CD14-positive monocyte (primary cell): ENCODE results near the gene AHCY. TPM values are rescaled to one million over a fixed set of nuclear protein-coding genes. Genes with fewer than 3 reads are reported as not detected.

ENCODE experiments used
- DNase-seq, 3 donors: peaks; one replicate each; pipeline ENCODE4 v3.0.0-alpha.2; 2011 to 2022
- H2AFZ ChIP-seq: 2 replicates; pipeline ENCODE4 v1.6.0; 2012; ENCODE audit warnings: mild to moderate bottlenecking, low read depth, low read length, inconsistent platforms; ENCODE audit not compliant: insufficient read depth, poor library complexity, severe bottlenecking
- H3K27ac ChIP-seq, 2 donors: 1 replicate in 1 of 2; 2 replicates in 1 of 2; pipeline ENCODE4 v1.5.1; 2012 to 2013; ENCODE audit warnings: low read length in 2 of 2, control low read depth in 1 of 2, inconsistent platforms in 1 of 2, low read depth in 1 of 2, mild to moderate bottlenecking in 1 of 2
- H3K27me3 ChIP-seq, 2 donors: one replicate each; pipeline versions ENCODE4 v1.6.0 to v1.6.1; 2011 to 2013; ENCODE audit warnings: low read length in 2 of 2; ENCODE audit not compliant: control insufficient read depth in 2 of 2, insufficient read depth in 2 of 2
- H3K36me3 ChIP-seq, 2 donors: replicated peaks in 1 of 2; 1 replicate in 1 of 2; 2 replicates in 1 of 2; pipeline versions ENCODE4 v1.5.1 to v1.6.1; 2012 to 2013; ENCODE audit warnings: low read length in 2 of 2, control low read depth in 1 of 2, inconsistent platforms in 1 of 2, mild to moderate bottlenecking in 1 of 2; ENCODE audit not compliant: insufficient read depth in 2 of 2, control insufficient read depth in 1 of 2
- H3K4me1 ChIP-seq, 2 donors: 1 replicate in 1 of 2; 2 replicates in 1 of 2; pipeline versions ENCODE4 v1.5.1 to v1.6.1; 2012 to 2013; ENCODE audit warnings: low read length in 2 of 2, control low read depth in 1 of 2, inconsistent platforms in 1 of 2, mild to moderate bottlenecking in 1 of 2, moderate library complexity in 1 of 2; ENCODE audit not compliant: insufficient read depth in 2 of 2, control insufficient read depth in 1 of 2
- H3K4me2 ChIP-seq: replicated peaks from 2 replicates; pipeline ENCODE3; 2012; ENCODE audit warnings: low read length, moderate library complexity, mild to moderate bottlenecking; ENCODE audit not compliant: poor library complexity, severe bottlenecking; ENCODE audit errors: extremely low read depth
- H3K4me3 ChIP-seq, 3 experiments: fragments of 200-600 bp in 1 of 3; sonication (generic) in 1 of 3; replicated peaks in 1 of 3; 1 replicate in 2 of 3; 2 replicates in 1 of 3; pipeline ENCODE4 v1.5.1; 2011 to 2013; ENCODE audit warnings: low read length in 3 of 3, mild to moderate bottlenecking in 3 of 3, control low read depth in 2 of 3, low read depth in 2 of 3, inconsistent platforms in 1 of 3, moderate library complexity in 1 of 3
- H3K79me2 ChIP-seq: 2 replicates; pipeline ENCODE4 v1.6.0; 2012; ENCODE audit warnings: mild to moderate bottlenecking, control low read depth, inconsistent platforms, low read length, moderate library complexity; ENCODE audit not compliant: insufficient read depth
- H3K9ac ChIP-seq: 2 replicates; pipeline ENCODE4 v1.6.0; 2017; ENCODE audit warnings: low read length, mild to moderate bottlenecking; ENCODE audit not compliant: insufficient read depth, poor library complexity, severe bottlenecking
- H3K9me3 ChIP-seq, 2 donors: replicated peaks in 1 of 2; 1 replicate in 1 of 2; 2 replicates in 1 of 2; pipeline versions ENCODE4 v1.5.1 to v1.6.1; 2012 to 2013; ENCODE audit warnings: low read length in 2 of 2, control low read depth in 1 of 2; ENCODE audit not compliant: control insufficient read depth in 1 of 2, insufficient read depth in 1 of 2
- H4K20me1 ChIP-seq: 2 replicates; pipeline ENCODE4 v1.6.0; 2012; ENCODE audit warnings: mild to moderate bottlenecking, low read length, control low read depth, moderate library complexity; ENCODE audit not compliant: insufficient read depth
- H3K27ac Mint-ChIP-seq, 7 donors: one replicate each; pipeline ENCODE4 v1.8.0; 2020; ENCODE audit warnings: mild to moderate bottlenecking in 7 of 7, mixed read lengths in 7 of 7, moderate library complexity in 6 of 7, inconsistent platforms in 2 of 7
- H3K27me3 Mint-ChIP-seq, 3 donors: one replicate each; pipeline ENCODE4 v1.8.0; 2021 to 2022; ENCODE audit warnings: low read depth in 3 of 3, mild to moderate bottlenecking in 3 of 3, mixed read lengths in 3 of 3, moderate library complexity in 3 of 3, inconsistent platforms in 1 of 3
- H3K36me3 Mint-ChIP-seq, 2 donors: one replicate each; pipeline ENCODE4 v1.8.0; 2020; ENCODE audit warnings: mixed read lengths in 2 of 2, inconsistent platforms in 1 of 2, mild to moderate bottlenecking in 1 of 2
- H3K4me1 Mint-ChIP-seq: one replicate; pipeline ENCODE4 v1.8.0; 2020; ENCODE audit warnings: mild to moderate bottlenecking, mixed read lengths
- H3K4me3 Mint-ChIP-seq, 2 donors: one replicate each; pipeline ENCODE4 v1.8.0; 2020; ENCODE audit warnings: mild to moderate bottlenecking in 2 of 2, mixed read lengths in 2 of 2, moderate library complexity in 1 of 2
- H3K9me3 Mint-ChIP-seq, 7 donors: one replicate each; pipeline ENCODE4 v1.8.0; 2020 to 2022; ENCODE audit warnings: mixed read lengths in 7 of 7, mild to moderate bottlenecking in 6 of 7, moderate library complexity in 6 of 7, inconsistent platforms in 2 of 7
- WGBS: methylation state at CpG from one replicate; pipeline ENCODE4 v1.1.5; 2013; ENCODE audit warnings: missing lambda C conversion rate; ENCODE audit not compliant: insufficient coverage; 5-methylcytosine and 5-hydroxymethylcytosine counted together
- intact Hi-C, 2 donors: fragments of 100-400 bp; cut with micrococcal nuclease; formaldehyde crosslinking; loops; one replicate each; pipeline versions ENCODE4 v1.15.0 to v1.15.1; 2023
- polyA plus RNA-seq, 3 donors: library from polyadenylated mRNA; depleted of rRNA in 1 of 3; unstranded in 2 of 3; stranded (reverse) in 1 of 3; fragments of 300-500 nt in 2 of 3; fragments of >200 nt in 1 of 3; fragmentation: Illumina TruSeq in 2 of 3; gene quantifications; 1 replicate in 2 of 3; 2 replicates in 1 of 3; pipeline ENCODE4 v1.2.3, GENCODE V29; 2012 to 2021
- TF ChIP-seq, protein P1 (sequence below): fragments of 200-600 bp; IDR thresholded peaks from one replicate; pipeline ENCODE4 v1.8.0; 2022; ENCODE audit warnings: antibody characterized with exemption, mild to moderate bottlenecking

Gene AHCY
- polyA plus RNA-seq, 3 donors = 35.7 to 42.7 (median 41.1) TPM

DNA sequence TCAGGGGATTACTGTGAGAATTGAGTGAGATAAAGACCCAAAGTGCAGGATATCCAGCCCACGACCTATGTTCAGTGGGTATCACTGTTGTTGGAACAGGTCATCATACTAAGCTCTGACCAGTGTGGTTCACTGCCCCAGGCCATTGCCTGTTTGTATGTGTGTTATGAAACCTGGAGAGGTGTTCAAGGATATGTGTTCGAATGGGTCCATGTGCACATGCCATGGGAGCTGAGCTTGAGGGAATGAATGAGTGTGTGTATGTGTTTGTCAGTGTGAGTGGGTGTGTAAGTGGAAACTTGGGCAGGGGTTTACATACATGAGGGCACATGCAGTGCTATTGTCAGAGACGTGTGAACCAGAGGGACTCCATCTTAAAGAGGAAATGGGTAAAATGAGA lies 17.7 kb upstream of the AHCY start:
- Histone ChIP-seq H3K9me3 (no peaks in the 10 kb centered on the region), H3K79me2 (no peaks in the 10 kb centered on the region), H3K36me3 (no peaks in the 10 kb centered on the region), H3K4me1 (peaks cover 0 to 4% of the 10 kb centered on the region in 2 donors), H3K27me3 (no peaks in the 10 kb centered on the region), H3K9ac (no peak overlapping the region), H4K20me1 (no peaks in the 10 kb centered on the region), H3K4me2 (no peak overlapping the region), H2AFZ (no peak overlapping the region), H3K4me3 (no peak overlapping the region), H3K27ac (no peak overlapping the region)
- Mint-ChIP-seq H3K27me3 (peaks cover 0 to 7% (median 4%) of the 10 kb centered on the region in 3 donors), H3K27ac (no peak overlapping the region), H3K4me3 (no peak overlapping the region), H3K9me3 (no peaks in the 10 kb centered on the region), H3K36me3 (no peaks in the 10 kb centered on the region), H3K4me1 (peaks cover 5% of the 10 kb centered on the region)
- TF ChIP-seq, protein P1, sequence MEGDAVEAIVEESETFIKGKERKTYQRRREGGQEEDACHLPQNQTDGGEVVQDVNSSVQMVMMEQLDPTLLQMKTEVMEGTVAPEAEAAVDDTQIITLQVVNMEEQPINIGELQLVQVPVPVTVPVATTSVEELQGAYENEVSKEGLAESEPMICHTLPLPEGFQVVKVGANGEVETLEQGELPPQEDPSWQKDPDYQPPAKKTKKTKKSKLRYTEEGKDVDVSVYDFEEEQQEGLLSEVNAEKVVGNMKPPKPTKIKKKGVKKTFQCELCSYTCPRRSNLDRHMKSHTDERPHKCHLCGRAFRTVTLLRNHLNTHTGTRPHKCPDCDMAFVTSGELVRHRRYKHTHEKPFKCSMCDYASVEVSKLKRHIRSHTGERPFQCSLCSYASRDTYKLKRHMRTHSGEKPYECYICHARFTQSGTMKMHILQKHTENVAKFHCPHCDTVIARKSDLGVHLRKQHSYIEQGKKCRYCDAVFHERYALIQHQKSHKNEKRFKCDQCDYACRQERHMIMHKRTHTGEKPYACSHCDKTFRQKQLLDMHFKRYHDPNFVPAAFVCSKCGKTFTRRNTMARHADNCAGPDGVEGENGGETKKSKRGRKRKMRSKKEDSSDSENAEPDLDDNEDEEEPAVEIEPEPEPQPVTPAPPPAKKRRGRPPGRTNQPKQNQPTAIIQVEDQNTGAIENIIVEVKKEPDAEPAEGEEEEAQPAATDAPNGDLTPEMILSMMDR = no peak
- 71% methylated on average over 3 of the region's 3 CpGs for WGBS
- no peak for DNase-seq
- intact Hi-C loops = no loop called here

DNA sequence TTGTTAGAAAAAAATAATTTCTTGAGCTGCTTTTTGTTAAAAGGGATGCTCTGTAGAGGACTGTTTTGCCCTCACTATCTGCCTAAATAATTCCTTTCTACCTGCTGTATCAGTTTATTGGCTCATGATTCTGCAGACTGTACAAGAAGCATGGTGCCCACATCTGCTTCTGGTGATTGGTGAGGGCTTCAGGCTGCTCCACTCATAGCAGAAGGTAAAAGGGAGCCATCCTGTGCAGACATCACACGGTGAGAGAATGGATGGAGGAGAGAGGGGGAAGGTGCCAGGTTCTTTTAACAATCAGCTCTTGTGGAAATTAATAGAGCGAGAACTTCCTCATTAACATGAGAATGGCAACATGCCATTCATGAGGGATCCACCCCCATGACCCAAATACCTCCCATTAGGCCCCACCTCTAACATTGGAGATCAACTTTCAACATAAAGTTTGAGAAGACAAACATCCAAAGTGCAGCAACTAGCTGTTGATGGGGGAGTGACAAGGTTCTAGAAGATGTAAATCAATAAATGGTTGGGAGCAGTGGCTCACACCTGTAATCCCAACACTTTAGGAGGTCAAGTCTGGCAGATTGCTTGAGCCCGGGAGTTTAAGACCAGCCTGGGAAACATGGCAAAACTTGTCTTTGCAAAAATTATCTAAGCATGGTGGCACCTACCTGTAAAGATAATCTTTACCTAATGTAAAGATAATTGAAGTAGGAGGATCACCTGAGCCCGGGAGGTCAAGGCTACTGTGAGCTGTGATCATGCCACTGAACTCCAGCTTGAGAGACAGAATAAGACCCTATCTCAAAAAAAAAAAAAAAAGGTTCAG lies 15.7 kb upstream of the AHCY start:
- Mint-ChIP-seq H3K4me1 (peaks cover 5% of the 10 kb centered on the region), H3K27ac (no peak overlapping the region), H3K27me3 (peaks cover 0 to 8% (median 4%) of the 10 kb centered on the region in 3 donors), H3K9me3 (no peaks in the 10 kb centered on the region), H3K4me3 (no peak overlapping the region), H3K36me3 (no peaks in the 10 kb centered on the region)
- Histone ChIP-seq H3K79me2 (no peaks in the 10 kb centered on the region), H2AFZ (no peak overlapping the region), H4K20me1 (no peaks in the 10 kb centered on the region), H3K9me3 (no peaks in the 10 kb centered on the region), H3K36me3 (no peaks in the 10 kb centered on the region), H3K9ac (no peak overlapping the region), H3K27me3 (no peaks in the 10 kb centered on the region), H3K4me2 (no peak overlapping the region), H3K4me3 (no peak overlapping the region), H3K4me1 (peaks cover 0 to 4% of the 10 kb centered on the region in 2 donors), H3K27ac (no peak overlapping the region)
- intact Hi-C loops = loop anchor here in 1 of 2 donors (10.0 kb wide), 1 partner anchor 446 kb away; no protein-coding TSS in a partner anchor
- TF ChIP-seq, protein P1 = no peak
- no CpG with 5 or more reads among the region's 4 CpGs for WGBS
- DNase-seq = no peak
